GM11168 (cell line): Measurements from ENCODE around the gene SPACA1.
"Not testable (repeated sequence)": the region's sequence is repeated elsewhere in the genome, so short reads cannot be mapped to it uniquely, and the experiment has no call there.

Experiments used
- in situ Hi-C: fragments of 300-500 bp; cut with MboI; formaldehyde crosslinking; loops from one replicate; pipeline ENCODE4 v1.12.0; 2022; ENCODE audit warnings: low sequenced_read_pairs; ENCODE audit not compliant: unreplicated experiment

Gene SPACA1

DNA sequence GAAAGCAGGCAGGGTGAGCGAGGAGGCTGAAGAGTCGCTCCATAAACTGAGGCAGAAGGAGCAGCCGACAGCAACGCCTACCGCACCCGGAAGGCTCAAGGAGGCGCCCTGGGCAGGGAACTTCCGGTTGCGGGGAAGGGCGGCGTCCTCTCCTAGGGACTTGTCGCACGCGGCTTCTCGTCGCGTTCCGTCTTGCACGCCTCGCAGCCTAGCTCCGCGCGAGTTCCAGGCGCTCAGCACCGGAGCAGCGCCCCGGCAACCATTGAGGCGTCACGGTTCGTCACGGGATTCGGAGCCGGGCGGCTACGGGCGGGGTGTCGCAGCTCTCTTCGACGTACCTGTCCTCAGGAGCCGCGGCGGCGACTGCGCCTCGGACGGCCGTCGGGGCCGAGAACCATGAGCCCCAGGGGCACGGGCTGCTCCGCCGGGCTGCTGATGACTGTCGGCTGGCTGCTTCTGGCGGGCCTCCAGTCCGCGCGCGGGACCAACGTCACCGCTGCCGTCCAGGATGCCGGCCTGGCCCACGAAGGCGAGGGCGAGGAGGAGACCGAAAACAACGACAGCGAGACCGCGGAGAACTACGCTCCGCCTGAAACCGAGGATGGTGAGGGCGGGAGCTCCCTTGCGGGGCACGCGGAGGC is at the start of gene SPACA1:
Gene SPACA1 (plus strand): TSS at position 332 of the 641 bp plus-strand sequence. CDS start 65 bp downstream, at position 397.
- in situ Hi-C loops, result no loop called here

DNA sequence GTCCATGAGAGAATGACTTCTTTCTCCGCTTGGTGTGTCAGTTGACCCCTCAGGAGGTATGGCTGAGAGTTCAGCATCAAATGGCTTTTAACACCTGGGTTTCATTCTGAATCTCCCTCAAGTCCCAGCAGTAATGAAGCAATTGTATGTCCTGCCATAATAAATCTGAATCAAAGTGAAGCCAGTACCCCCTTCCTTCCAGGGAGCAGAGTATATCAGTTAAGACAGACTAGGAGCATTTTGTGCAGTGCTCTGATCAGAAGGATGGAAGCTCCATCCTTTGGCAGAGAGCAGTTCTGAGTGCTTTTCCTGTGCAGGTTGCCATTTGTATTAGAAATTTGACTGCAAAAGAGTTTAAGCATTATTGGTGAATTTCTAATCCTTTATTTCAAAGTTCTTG is 46.9 kb upstream of the SPACA1 start:
- in situ Hi-C loops, result no loop called here

GRCh38 chr6:88001279-88001678 is 46.4 kb upstream of the SPACA1 start:
- in situ Hi-C loops, result not testable (repeated sequence)

DNA sequence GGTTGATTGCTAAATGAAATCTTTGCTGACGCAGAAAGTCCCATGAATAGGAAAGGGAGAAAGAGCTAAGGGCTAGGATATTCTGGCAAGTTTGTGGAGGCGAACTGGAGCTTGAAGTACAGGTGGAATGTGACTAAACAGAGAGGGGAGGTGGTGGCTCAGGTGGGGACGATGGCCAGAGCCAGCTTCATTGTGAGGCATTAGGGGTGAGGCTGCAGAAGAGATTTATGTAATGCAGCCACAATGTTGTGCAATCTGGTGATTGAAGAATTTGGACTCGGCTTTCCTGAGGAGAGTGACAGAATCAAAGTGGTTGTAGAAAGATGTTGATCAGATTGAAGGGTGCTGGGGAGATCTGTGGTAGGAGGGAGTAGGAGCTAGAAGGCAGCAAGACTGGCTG is 42.9 kb upstream of the SPACA1 start:
- in situ Hi-C loops, result no loop called here

DNA sequence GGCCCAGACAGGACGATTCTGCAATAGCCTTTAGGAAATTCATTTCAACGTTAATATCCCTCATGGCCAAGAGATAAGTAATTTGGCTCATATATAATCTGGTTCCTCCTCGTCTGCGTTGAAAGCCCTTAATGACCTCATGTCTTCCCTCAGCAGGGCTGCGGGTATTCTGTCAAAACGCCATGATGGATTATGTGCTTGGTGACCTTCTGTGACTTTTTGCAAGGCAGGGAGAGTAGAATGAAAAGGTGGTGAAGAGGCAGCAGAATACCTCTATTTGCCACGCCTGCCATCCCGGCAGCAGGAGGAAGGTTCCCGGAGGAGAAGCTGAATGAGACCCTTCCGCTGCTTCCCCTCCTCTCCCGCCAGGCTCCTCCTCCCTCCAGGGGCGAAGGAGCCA is 41.1 kb upstream of the SPACA1 start:
- in situ Hi-C loops, result no loop called here

DNA sequence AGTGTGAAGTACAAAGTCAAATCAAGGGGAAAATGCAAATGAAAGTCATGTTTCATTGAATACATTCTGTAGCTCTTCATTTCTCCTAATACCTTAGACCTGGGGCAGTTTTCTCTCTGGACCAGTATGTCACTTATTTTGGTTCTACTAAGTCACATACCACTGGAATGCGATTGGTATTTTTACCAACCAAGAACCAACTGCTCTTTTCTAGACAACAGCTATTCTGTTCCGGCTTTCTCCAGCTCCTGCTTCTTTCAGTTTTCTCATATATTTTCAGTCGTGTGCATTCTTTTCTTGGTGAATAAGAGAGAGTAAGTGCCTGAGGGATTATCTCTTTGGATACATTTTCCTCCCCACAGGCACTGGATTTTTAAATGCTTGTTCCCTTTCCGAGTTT is 39.2 kb upstream of the SPACA1 start:
- in situ Hi-C loops, result no loop called here

GRCh38 chr6:88008831-88009231 is 38.8 kb upstream of the SPACA1 start:
- in situ Hi-C loops, result no loop called here

- in situ Hi-C loops, result no loop called here
Measured at GRCh38 chr6:88013015-88013414, 34.6 kb upstream of the SPACA1 start.

DNA sequence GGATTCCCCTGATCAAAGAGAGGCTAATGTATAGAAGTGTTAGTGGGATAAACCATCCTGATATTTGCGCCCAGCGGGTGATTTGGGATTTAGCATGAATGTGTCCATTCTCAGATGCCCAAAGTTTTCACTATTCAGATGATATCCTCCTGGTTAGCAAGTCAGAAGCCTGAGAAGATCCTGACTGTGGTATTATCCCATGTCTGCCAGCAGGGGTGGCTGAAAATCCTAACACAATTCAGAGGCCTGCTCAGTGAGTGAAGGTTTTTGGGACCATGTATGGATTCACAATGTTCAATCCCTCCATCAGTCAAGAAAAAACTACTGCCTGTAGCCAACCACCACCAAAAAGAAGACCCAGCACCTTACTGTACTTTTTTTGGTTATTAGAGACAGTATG is 34.1 kb upstream of the SPACA1 start:
- in situ Hi-C loops, result no loop called here

- in situ Hi-C loops, result no loop called here
Measured at GRCh38 chr6:88020439-88020838, 27.2 kb upstream of the SPACA1 start.

GRCh38 chr6:88024696-88025095 is 22.9 kb upstream of the SPACA1 start:
- in situ Hi-C loops, result no loop called here

DNA sequence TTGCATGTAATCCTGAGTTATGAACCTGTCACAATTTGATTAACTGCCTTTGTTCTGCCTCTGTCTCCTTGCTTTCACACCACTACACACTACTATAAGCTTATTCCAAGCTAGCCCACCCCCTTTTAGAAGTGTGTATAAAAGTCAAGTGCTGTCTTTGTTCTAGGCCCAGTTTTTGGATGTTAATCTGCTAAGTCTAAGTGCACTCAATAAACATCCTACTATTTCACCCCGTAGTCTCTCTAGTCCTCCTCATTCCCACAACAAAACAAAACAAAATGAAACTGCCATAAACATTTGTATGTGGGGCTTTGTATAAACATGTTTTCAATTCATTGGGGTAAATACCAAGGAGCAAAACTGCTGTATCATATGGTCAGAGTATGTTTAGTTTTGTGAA is 16.1 kb upstream of the SPACA1 start:
- in situ Hi-C loops, result no loop called here

DNA sequence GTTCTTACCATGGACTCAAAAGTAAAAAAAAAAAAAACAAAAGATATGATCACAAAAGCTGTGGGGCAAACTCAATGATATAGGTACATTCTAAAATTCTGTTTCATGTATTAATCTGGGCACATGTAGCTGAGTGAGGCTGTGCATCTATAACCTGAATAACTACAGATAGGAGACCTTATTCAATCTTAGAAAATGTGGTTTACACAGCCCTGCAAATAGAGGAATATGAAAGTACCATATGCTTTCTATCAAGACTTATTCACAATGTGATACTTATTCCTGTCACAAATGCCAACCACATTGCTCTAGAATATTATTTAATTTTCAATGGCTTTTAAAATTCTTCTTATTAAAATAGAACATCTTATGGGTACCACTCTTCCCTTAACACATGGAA is 3.1 kb upstream of the SPACA1 start:
- in situ Hi-C loops, result no loop called here

- in situ Hi-C loops, result no loop called here
Measured at GRCh38 chr6:88045521-88046136, 2.0 kb upstream of the SPACA1 start.

GRCh38 chr6:88048578-88048977 is 937 bp downstream of the SPACA1 start:
- in situ Hi-C loops, result no loop called here

DNA sequence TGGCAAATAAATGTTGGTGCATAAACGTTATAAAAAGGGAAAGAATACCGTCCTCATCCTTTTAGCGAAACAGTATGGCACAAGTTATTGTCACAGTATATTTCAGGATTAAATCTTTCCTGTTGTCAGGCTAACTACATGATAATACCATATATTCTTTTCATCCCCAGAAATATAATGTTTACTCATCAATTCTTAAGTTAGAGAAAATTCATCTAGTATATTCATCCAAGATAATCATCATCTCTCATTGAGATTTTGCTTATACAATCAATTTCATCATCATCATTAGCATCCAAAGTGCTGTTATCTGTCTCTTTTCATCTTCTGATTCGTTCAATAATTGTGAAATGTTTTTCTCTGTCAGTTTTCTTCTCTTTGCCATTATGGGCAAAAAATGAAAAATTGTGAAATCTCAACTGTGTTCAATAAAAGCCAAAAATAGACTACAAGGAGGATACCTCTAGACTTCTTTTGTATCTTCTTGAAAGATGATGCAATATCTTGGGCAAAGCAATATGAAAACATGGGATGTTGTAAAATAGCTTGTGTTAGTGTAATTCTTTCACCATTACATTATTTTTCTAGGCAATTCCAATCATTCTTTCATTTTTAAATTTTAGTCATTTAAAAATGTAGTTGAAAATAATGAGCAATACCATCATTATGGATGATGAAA is 2.6 kb downstream of the SPACA1 start:
- in situ Hi-C loops, result no loop called here

DNA sequence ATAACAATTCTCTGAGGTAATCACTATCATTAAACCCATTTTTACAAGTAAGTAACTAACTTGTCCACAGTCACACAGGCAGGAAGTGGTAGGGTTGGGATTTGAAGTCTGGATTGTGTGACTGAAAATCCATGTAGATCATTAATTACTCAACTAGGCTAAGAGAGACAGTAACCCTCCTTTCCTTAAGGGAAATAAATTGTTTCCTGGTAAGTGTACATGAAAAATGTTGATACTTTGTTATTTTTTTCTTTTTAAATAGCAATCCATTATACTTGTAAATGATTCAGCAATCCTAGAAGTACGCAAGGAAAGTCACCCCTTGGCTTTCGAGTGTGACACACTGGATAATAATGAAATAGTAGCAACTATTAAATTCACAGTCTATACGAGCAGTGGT is 11.6 kb downstream of the SPACA1 start:
- in situ Hi-C loops, result no loop called here

GRCh38 chr6:88062376-88062775 is 14.7 kb downstream of the SPACA1 start:
- in situ Hi-C loops, result no loop called here

- in situ Hi-C loops, result no loop called here
Measured at GRCh38 chr6:88072462-88072861, 24.8 kb downstream of the SPACA1 start.

GRCh38 chr6:88074791-88075190 is 27.1 kb downstream of the SPACA1 start:
- in situ Hi-C loops, result no loop called here

DNA sequence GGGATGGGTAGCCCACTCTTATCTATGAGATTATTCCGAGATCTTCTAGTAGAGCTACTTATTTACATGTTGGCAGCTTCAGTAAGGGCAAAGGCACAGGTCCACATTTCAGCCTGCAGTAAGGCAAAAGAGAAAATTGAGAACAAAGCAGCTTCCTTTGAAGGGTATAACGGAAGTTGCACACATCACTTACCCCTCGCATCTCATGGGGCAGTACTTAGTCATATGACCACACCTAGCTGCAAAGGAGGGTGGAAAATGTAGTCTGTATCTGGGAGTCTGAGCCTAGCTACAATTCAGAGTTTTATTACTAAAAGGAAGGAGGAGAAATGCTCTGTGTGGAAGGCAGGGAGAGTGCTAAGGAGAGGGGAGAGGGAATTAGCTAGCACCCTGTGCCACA is 29.7 kb downstream of the SPACA1 start:
- in situ Hi-C loops, result no loop called here

DNA sequence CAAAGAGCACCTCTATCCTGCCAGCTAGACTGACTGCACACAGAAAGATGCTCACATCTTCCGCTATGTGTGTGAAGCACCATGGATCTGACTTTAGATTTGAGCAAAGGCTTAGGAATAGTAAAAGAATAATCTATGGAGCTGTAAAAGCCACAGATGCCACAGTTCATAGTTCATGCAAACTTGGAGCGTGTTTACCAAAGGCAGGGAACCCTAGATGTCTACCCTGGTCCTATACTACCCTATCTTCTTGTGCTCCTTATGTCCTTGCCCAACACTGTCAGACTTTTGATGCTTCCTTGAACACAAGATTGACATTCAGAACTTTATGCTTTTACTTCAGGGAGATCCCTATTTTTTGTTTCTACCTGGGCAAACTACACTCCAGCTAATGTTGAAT is 39.2 kb downstream of the SPACA1 start:
- in situ Hi-C loops, result no loop called here
